Brain microvascular endothelial cell (primary cell): ENCODE data around the gene RAB11FIP3.

Experiments used
- DNase-seq: peaks from one replicate; pipeline ENCODE4 v3.0.0-alpha.2; 2020
- H3K27ac ChIP-seq: fragments of 250-450 bp; sonication (Bioruptor Pico); 2 replicates; pipeline ENCODE4 v1.5.1; 2020; ENCODE audit warnings: mild to moderate bottlenecking, moderate library complexity
- H3K27me3 ChIP-seq: fragments of 250-450 bp; sonication (Bioruptor Pico); replicated peaks from 2 replicates; pipeline ENCODE4 v1.5.1; 2020; ENCODE audit warnings: mild to moderate bottlenecking
- H3K36me3 ChIP-seq: fragments of 250-450 bp; sonication (Bioruptor Pico); replicated peaks from 2 replicates; pipeline ENCODE4 v1.5.1; 2020; ENCODE audit warnings: mild to moderate bottlenecking
- H3K4me3 ChIP-seq: 2 replicates; pipeline ENCODE4 v1.5.1; 2011; ENCODE audit warnings: low read depth, mild to moderate bottlenecking, control low read depth, low read length, moderate library complexity
- in situ Hi-C: cut with HindIII; loops from 2 replicates; pipeline ENCODE4 v1.10.0; 2017; ENCODE audit warnings: low sequenced_read_pairs, low pct_ligation_motif_present
- TF ChIP-seq, protein P1 (sequence below): IDR thresholded peaks from 2 replicates; pipeline ENCODE4 v1.5.1; 2011; ENCODE audit warnings: low read depth, mild to moderate bottlenecking, moderate library complexity, low read length, control low read depth, inconsistent platforms; ENCODE audit errors: missing control alignments

RAB11FIP3 gene

DNA sequence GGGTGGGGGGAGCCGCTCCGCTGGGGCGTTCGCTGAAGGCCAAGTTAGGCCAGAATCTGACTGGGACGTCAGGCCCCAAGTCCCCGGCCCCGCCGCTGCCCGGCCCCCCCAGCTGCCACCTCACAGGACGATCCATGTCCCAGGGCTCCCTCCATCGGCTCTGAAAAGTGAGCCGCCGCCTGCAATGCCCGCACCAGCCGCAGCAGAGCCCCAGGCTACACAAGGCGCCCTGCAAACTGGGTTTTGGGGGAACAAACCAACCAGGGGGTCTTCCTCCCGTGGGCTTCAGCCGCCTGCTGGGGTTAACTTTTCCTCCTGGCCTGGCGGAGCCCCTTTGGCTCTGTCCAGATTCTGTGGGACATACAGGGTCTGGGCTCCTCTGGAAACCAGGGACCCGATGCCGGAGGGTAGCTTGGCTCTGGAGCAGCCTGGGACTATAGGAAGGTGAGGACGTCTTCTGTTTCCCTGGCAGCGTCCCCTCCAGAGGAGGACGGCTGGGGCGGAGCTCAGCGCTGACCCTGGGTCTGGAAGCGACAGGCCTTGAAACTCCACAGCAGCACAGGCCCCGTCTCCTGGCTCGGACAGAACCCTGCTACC, 27.6 kb upstream of the RAB11FIP3 start:
- in situ Hi-C loops: no loop called here
- Histone ChIP-seq H3K27me3 (no peaks in the 10 kb centered on the region), H3K4me3 (peak overlapping the region; percentile 12), H3K27ac (no peak overlapping the region), H3K36me3 (peaks cover 12% of the 10 kb centered on the region)
- TF ChIP-seq, protein P1, sequence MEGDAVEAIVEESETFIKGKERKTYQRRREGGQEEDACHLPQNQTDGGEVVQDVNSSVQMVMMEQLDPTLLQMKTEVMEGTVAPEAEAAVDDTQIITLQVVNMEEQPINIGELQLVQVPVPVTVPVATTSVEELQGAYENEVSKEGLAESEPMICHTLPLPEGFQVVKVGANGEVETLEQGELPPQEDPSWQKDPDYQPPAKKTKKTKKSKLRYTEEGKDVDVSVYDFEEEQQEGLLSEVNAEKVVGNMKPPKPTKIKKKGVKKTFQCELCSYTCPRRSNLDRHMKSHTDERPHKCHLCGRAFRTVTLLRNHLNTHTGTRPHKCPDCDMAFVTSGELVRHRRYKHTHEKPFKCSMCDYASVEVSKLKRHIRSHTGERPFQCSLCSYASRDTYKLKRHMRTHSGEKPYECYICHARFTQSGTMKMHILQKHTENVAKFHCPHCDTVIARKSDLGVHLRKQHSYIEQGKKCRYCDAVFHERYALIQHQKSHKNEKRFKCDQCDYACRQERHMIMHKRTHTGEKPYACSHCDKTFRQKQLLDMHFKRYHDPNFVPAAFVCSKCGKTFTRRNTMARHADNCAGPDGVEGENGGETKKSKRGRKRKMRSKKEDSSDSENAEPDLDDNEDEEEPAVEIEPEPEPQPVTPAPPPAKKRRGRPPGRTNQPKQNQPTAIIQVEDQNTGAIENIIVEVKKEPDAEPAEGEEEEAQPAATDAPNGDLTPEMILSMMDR: peak; percentile 65
- DNase-seq: peak; percentile 50

DNA sequence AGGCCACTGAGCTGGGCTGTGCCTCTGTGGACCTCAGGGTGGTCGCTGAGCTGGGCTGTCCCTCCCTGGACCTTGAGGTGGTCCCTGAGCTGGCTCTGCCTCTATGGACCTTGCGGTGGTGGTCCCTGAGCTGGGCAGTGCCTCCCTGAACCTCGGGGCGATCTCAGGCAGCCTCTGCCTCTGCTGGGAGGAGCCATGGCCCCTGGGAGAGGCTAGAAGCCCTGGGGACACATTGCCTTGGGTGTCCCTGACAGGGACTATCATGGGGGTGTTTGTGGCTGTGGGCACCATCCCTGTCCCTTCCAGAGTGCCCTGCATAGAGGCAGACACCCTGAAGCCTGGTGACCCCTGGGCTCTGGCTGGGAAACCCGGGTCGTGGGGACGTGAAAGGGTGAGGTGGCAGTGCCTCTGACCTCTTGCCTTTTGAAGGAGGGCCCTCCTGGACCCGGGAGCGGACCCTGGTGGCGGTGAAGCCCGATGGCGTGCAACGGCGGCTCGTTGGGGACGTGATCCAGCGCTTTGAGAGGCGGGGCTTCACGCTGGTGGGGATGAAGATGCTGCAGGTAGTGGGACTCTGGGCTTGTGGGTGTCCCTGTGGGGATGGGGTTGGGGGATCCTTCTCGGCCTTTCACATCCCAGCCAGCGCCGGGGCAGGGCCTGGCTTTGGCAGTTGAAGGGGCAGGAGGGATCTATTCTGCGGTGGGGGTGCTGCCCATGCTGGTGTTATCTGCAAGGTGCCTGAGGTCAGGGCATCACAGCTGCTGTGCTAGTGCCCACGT, 26.7 kb upstream of the RAB11FIP3 start:
- no peak overlapping the region for H3K27ac ChIP-seq
- TF ChIP-seq, protein P1: no peak
- in situ Hi-C loops: no loop called here
- H3K27me3 ChIP-seq: no peaks in the 10 kb centered on the region
- no peak overlapping the region for H3K4me3 ChIP-seq
- peaks cover 12% of the 10 kb centered on the region for H3K36me3 ChIP-seq
- DNase-seq: no peak

DNA sequence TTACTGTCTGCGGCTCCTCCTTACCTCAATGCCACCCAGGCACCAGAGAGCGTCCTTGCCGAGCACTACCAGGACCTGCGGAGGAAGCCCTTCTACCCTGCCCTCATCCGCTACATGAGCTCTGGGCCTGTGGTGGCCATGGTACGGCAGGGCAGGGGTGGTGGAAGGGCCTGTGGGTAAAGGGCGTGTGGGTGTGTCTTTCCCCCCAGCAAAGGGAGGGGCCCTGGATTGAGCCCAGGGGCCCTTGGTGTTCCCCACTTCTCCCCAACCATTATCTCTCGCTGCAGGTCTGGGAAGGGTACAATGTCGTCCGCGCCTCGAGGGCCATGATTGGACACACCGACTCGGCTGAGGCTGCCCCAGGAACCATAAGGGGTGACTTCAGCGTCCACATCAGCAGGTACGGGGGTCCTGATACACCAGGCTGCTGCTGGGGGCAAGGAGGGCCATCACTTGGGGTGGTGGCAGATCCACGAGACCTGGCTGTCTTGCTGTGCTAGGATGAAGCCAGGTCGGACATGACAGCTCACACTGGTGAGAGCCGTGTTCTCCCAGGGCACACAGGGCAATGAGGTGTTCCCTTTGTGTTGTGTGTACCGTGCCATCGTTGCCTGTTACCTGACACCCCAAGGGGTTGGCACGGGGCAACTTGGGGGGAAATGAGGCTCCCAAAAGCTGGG, 26.0 kb upstream of the RAB11FIP3 start:
- TF ChIP-seq, protein P1: no peak
- Histone ChIP-seq H3K27ac (no peak overlapping the region), H3K4me3 (no peak overlapping the region), H3K36me3 (peaks cover 12% of the 10 kb centered on the region), H3K27me3 (no peaks in the 10 kb centered on the region)
- in situ Hi-C loops: no loop called here
- DNase-seq: no peak

DNA sequence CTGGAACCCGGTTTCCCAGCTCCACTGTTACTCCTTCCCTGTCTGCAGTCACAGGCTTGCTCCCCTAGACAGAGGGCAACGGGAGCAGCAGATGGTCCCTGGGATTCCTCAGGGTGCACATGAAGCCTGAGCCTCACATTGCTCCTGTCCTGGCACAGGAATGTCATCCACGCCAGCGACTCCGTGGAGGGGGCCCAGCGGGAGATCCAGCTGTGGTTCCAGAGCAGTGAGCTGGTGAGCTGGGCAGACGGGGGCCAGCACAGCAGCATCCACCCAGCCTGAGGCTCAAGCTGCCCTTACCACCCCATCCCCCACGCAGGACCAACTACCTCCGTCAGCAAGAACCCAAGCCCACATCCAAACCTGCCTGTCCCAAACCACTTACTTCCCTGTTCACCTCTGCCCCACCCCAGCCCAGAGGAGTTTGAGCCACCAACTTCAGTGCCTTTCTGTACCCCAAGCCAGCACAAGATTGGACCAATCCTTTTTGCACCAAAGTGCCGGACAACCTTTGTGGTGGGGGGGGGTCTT, 25.3 kb upstream of the RAB11FIP3 start:
- no peak overlapping the region for H3K27ac ChIP-seq
- in situ Hi-C loops: no loop called here

DNA sequence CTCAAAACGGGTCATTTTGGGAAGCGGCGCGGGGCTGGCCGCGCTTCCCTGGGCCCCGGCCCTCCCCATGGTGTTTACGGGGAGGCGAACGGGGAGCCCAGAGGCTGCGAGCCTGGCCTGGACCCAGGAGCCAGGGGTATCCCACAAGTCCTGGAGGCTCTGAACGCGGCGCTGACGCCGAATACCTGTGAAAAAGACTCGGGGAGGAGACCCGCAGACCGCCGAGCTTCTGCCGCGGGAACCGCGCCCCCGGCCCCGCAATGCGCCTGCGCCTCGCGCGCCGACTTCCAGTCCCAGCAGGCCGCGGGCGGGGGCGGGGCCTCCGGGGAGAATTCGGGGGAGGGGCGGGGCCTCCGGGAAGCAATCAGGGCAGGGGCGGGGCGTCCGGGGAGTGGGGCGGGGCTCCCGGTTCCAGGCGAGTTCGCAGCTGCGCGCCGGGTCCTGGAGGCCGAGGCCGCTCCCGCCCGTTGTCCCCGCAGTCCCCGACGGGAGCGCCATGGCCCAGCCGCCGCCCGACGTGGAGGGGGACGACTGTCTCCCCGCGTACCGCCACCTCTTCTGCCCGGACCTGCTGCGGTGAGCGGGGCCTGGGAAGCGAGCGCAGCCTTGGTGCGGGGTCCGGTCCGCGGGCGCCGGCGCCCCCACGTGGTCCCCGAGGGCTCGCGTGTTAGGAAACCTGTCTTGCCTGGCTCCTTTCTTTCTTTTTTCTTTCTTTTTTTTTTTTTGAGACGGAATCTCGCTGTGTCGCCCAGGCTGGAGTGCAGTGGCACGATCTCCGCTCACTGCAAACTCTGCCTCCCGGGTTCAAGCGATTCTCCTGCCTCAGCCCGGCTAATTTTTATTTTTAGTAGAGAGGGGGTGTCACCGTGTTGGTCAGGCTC, 23.7 kb upstream of the RAB11FIP3 start, which contains the start of gene DECR2:
TSS of gene DECR2 (plus strand) at position 418 of the 881 bp plus-strand sequence. CDS start at position 497, 79 bp downstream.
- no peaks in the 10 kb centered on the region for H3K27me3 ChIP-seq
- peaks cover 12% of the 10 kb centered on the region for H3K36me3 ChIP-seq
- DNase-seq: peak; percentile 89
- in situ Hi-C loops: no loop called here
- TF ChIP-seq, protein P1: peak; percentile 48
- H3K4me3 ChIP-seq: peak within 1 kb of the TSS; percentile 77
- peak within 1 kb of the TSS; percentile 72 for H3K27ac ChIP-seq

More for the DNA sequence above, 25.3 kb upstream of the RAB11FIP3 start:
- TF ChIP-seq, protein P1: no peak
- H3K27me3 ChIP-seq: no peaks in the 10 kb centered on the region
- DNase-seq: no peak
- H3K36me3 ChIP-seq: peaks cover 12% of the 10 kb centered on the region
- peak overlapping the region; percentile 77 for H3K4me3 ChIP-seq
